ENCODE measurements around the gene QRFP.

QRFP gene

DNA sequence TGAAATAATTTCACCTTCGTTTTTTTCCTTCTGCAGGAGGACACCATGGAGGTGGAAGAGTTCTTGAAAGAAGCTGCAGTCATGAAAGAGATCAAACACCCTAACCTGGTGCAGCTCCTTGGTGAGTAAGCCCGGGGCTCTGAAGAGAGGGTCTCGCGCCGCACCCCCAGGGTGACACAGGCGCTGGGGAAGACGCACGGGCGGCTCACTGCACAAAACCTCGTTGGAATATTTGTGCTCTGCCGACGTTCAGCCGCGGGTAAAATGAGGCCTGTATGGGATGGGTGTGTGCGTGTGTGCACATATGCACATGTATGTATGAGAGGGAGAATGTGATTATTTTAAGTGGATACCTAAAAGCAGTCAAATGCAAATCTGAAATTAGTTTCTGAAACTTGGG, 24.5 kb downstream of the QRFP start:
- DNase-seq (ENCODE audit: low read depth in 2 of 3, low spot score in 2 of 3), result no peak

DNA sequence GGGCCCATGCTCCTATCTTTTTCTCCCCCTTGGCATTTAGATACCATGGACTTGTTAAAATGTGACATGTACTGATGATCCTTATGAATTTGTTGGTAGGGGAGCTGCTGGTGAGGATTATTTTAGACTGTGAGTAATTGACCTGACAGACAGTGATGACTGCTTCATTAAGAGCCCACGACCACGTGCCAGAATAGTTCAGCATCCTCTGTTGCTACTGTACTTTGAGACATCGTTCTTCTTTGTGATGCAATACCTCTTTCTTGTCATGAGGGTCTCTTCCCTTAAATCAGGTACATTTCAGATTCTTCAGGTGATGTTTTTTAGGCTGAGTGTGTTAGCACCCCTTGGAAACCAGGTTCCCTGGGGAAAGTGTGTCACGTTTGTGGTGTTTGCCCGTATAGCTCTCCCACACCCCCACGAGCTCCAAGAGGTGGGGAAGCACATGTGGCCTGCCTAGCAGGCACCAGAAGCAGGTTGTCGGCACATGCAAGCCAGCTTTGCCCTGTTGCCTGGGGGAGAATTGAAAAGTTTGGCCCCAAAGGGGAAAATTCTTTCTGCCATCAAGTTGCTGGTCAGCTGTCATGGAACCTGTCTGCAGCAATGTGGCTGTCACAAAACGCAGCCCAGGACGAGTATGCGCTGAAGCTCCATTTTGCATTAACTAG, 25.1 kb downstream of the QRFP start:
- DNase-seq (ENCODE audit: low read depth in 2 of 3, low spot score in 2 of 3), result no peak

DNA sequence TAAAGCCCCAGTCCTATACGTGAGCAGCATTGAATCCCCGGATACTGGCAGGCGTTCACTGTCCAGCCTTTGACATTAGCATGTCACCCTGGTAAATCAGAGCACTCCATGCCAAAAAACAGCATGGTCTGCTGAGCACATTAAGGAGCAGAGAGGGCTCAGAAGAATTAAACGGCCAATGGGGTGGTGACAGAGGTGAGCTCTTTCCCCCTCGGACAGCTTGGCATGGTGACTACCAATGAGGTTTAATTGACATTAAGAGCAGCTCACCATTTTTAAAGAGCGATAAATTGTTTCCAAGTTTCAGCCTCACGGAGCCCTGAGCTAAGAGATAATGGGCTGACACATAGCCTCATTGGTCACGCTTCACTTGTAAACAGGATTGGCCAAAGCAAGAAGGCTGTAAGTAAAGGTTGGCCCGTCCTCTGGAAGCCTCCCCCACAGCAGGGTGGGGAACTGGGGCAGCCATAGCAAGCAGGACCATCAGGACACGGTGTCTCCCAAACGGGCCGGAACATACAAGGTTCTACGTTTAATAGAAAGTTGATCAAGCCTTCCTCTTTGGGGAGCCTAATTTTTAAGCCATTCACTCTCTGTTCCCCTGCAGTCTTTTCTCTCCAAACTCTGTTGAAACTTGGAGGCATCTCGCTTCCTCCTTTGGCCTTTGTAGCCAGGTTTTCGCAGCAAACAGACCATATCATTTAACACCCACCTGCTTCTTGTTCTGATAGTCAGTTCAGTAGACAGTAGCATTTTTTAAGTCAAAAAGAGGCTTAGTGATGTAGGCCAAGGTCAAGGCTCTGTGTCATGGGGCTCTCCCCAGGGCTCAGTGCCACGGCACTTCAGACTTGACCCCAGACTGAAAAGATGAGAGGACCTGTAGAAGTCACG, 25.9 kb downstream of the QRFP start:
- no peak for DNase-seq (ENCODE audit: low read depth in 2 of 3, low spot score in 2 of 3)

DNA sequence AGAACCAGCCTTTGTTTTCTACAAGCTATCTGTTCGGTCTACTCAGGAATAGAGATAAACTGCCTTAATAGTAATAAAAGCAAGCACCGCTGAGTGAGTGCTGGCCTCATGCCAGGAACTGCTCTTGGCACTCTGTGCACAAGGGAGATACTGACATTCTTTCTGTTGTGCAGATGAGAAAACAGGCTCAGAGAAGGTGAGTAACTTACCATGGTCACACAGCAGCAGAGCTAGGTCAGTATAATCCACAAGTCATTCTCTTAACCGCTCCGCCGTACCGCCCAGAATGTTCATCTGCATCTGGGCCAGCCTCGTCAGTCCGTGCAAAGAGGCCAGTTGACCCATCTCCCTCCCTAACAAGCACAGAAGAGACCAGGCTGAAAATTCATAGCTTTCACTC, 27.4 kb downstream of the QRFP start:
- DNase-seq (ENCODE audit: low read depth in 2 of 3, low spot score in 2 of 3), result no peak

DNA sequence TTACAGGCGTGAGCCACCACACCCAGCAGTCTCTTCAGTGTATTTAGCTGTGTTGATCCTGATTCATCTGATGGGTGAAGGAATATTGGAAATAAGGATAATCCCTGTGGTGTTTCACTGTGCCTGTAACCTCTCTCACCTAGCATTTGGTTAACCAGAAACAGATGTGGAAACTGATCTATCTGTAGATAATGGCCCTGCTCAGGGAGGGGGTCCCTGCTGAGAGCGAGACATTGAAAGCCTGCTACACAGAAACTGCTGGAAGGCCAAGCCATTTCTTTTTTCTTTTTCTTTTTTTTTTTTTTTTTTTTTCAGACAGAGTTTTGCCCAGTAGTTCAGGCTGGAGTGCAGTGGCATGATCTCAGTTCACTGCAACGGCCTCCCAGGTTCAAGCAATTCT, 28.4 kb downstream of the QRFP start:
- DNase-seq (ENCODE audit: low read depth in 2 of 3, low spot score in 2 of 3), result no peak

DNA sequence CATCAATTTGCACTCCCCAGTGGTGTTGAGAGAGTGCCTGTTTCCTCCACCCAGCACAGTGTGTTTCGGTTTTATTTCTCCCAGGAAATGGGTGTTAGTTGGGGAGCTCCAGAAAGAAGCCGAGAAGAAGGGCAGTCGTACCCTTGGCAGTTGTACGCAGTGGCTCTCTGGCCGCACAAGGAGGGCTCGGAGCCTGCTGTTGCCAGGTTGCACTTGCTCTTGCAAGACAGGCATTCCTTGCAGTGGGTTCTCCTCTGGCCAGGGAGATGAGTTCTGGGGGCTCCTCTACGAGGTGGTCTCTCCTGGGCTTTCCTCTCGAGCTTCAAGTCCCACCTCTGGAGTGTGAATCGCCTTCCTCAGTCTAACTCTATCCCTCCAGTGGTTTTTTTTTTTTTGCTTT, 29.1 kb downstream of the QRFP start:
- no peak for DNase-seq (ENCODE audit: low read depth in 2 of 3, low spot score in 2 of 3)

DNA sequence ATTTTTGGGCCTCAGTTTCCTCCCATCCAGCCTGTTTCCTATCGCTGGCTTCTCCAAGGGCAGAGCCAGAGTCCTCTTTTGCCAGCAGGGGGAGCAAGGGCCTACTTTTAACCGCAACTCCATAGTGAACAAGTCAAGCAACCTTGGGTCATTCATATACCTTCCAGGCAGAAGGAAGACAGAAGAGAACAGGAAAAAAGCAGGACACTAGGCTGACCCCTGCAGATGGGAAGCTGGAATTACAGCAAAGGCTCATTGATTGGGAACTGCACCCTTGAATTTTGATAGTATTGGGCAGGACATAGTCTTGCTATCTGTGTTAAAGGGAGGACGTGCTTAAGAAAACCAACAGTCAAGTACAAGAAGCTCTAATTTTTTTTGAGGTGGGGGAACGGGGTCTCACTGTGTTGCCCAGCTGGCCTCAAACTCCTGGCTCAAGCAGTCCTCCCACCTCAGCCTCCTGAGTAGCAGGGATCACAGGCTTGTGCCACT, 30.1 kb downstream of the QRFP start:
- DNase-seq (ENCODE audit: low read depth in 2 of 3, low spot score in 2 of 3), result peak in 1 of 3 experiments; percentile 11

DNA sequence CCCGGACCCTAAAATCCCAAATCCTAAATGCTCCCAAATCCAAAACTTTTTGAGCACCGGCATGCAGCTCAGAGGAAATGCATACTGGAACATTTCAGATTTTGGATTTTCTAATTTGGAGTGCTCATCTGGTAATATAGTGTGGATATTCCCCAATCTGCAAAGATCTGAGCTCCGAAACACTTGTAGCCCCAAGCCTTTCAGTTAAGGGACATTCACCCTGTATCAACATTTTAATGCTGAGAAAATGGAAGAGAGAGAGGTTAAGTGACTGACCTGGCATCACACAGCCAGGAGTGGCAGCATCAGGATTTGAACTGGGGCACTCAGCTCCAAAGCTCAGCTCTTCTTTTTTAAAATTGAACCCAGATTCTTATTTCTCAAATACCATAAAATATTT, 30.7 kb downstream of the QRFP start:
- no peak for DNase-seq (ENCODE audit: low read depth in 2 of 3, low spot score in 2 of 3)

DNA sequence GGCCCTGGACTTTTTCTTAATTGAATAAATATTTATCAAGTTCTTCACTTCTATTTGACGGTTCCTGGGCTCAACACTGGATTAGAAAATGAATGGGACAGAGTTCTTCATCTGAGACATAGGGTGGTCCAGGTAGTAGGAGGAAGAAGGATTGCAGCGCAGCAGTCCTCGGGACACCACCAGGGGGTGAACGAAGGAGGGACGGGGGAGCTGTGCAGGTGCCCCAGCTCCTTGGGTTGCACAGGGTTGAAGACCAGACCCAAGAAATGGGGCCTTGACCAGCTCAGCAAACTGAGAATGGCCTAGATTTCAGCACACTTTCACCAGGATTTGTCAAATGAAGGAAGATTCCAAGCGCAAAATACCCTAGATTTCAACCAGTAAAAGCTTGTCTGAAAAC, 32.1 kb downstream of the QRFP start:
- DNase-seq (ENCODE audit: low read depth in 2 of 3, low spot score in 2 of 3), result no peak

DNA sequence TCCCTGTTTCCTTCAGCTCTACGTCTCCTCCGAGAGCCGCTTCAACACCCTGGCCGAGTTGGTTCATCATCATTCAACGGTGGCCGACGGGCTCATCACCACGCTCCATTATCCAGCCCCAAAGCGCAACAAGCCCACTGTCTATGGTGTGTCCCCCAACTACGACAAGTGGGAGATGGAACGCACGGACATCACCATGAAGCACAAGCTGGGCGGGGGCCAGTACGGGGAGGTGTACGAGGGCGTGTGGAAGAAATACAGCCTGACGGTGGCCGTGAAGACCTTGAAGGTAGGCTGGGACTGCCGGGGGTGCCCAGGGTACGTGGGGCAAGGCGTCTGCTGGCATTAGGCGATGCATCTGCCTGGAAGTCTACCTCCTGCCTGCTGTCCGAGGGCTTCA, 33.9 kb downstream of the QRFP start:
- DNase-seq (ENCODE audit: low read depth in 2 of 3, low spot score in 2 of 3), result no peak

DNA sequence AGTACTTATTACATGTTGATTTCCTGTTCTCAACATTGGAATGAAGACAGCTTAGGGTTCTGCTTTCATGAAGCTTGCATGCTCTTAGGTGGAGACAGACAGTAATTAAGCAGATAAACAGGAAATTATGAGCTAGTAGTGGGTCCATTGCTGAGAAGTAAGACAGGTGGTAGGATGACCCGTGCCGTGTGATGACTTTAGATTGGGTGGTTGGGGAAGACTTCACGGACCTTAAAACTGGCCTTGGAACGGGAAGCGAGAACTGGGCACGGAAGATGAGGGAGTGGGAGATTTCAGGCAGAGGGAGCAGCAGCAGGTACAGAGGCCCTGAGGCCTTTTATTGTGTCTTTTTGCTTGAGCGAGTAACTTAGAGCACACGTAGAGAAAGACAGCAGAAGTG, 34.4 kb downstream of the QRFP start:
- DNase-seq (ENCODE audit: low read depth in 2 of 3, low spot score in 2 of 3), result no peak

DNA sequence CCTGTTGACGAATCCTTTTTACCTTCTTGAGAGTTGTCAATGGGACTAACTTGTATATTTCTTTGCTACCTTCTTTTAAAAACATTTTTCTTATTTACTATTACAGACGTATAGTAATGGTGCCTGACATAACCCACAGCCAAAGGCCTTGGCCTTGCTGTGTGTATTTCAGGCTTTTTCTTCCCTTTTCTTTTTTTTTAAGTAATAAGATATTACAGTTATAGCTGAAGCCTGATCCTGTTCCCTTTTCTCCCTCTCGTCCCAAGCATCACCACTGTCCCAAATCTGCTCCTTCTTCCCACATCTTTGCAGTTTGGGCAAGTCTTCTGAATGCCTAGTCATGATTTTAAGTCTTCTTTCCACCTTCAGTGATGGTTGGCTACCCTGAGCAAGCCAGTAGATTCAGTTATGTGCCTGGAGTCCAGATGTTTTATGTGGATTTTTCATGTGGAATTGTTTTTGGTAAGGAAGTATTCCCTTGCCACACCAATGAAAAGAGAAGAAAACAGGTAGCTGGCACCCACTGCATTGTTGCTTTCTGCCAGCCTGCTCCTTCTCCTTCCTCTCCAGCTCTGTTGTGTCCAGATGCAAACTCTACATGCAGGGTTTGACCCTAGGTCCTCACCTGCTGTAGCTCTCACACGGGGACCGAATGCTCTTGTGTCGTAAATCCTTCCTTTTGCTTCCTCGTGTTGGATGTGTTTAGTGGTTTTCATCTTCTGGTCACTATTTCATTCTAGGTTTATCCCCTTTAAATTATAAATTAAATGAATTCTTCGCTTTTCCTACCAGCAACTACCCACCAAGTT, 35.0 kb downstream of the QRFP start:
- no peak for DNase-seq (ENCODE audit: low read depth in 2 of 3, low spot score in 2 of 3)

DNA sequence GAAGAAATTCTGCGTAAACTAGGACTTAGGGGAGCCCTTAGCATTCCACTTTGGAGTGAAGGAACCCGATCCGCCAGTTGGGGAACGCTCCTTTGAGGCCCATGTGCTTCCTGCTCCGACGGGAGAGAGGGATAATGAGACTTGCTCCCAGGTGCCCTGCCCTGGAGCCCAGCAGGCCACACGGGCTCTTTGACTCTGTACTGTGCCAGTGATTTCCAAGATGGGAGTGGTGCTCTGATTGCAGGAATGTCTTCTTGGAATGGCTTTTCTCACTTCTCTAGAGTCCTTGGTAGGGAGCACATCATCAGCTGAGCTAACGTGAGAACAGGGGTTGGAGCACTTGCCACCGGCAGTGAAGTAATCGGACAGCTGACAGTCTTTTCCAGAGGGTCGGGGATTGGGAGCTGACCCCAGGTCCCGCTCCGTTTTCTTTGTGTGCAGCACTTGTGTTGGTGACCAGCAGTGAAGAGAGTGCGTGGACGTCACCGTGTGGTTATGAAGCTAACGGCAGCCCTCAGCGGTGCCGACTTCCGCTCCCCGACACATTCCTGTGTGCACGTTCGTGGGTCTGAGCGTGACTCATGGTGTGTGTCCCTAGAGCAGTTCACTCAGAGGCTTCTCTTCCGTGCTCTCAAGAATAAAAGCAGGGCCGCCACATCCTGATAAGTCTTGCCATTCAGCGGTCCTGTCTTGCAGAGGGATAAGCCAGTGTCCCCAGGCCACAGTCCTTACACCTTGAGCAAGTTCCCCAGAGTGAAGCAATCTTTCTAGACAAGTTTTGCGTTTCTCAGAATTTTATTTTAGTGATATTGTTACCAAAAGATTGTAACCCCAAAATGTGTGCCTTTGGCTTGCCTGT, 35.9 kb downstream of the QRFP start:
- DNase-seq (ENCODE audit: low read depth in 2 of 3, low spot score in 2 of 3), result no peak

DNA sequence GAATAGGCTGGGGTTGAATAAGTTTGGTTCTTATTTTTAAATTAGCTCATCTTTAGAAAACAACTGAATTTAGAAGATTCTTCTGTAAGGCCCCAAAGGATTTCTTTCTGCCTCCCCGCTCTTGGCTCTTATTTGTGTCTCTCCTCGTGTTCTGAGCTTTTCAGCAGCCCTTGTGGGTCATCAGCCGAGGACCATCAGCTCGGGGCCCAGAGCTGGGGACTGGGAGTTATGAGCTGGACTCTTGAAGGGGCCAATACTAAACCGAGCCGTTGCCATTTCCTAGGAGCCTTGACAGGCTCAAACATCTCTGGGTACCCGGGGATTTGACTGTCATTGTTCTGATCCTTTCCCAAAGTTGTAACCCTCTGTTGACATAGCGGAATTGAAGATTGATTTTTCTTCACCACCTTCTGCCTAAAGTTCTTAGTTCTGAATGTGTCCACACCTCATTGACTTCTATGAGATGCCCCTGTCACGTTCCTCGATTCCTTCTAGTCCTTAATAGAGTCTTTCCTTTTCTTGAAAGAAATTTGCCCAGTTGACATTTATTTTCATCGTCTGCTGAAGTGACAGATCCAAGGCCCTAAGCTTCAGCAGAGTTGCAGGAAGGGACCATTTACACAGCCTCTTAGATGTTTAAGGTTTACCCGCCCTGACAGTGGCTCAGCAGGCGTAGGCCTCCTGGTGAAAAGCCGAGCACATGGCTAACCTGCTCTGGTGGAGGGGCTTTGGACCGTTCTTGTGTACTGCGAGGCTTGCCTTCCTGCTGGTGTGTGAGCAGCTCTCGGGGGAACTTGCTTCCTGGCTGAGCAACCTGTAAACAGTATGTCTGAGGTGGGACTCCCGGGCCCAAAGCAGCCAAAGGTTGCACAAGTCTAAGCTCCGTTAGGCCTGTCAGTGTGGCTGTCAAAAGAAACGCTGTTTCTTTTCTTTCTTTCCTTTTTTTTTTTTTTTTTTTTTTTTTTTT, 37.6 kb downstream of the QRFP start:
- no peak for DNase-seq (ENCODE audit: low read depth in 2 of 3, low spot score in 2 of 3)

DNA sequence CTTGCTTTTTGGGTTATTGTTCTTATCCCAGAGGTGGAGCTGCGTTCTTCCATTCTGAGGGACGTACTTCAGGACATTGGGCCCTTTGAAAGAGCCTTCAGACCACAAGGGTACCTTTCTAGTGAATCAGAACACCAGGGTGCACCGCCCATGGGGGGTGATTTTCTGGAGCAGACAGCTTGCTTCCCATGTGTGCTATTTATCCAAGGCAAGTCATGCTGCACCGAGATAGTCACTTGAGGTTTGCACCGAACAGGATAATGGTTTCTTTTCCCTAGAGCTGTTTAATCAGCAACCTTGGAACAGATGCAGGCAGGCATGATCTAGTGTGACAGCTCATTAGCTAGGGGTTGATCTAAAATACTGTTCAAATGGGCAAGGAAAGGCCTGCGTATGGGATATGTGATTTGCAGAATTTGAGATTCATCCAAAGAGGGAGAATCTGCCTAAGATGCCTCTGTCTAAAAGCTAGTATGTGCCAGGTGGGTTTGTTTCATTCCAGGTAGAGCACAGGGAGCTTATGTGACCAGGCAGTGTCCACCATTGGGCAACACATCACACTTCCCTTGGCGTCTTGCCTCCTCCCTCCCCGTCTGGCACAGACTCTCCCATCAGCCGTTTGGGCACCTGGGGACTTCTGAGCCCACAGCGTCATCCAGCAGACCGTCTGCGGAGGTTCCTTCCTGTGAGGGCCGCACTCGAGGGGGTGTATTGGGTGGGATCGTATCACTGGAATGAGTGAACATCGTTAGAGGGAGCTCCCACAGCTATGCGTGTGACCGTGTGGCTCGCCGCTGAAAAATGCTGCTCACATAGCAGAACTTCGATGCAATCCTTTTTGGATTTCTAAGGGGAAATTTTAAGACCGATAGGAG, 38.5 kb downstream of the QRFP start:
- DNase-seq (ENCODE audit: low read depth in 2 of 3, low spot score in 2 of 3), result no peak

DNA sequence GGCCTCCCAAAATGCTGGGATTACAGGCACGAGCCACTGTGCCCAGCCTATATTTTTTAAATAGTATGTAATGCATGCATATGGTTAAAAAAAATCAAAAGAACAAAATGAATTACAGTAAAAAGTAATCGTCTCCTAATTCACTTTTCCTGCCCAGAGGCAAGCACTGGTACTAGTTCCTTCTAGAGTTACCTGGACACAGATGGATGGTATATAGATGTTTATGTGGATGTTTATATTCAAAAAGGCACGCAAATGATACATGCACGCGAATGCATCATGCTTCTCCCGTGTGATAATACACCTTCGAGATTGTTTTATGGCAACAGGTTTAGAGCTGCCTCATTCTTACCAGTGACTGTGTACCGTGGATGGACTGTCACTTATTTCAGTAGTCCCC, 40.1 kb downstream of the QRFP start:
- DNase-seq (ENCODE audit: low read depth in 2 of 3, low spot score in 2 of 3), result no peak

DNA sequence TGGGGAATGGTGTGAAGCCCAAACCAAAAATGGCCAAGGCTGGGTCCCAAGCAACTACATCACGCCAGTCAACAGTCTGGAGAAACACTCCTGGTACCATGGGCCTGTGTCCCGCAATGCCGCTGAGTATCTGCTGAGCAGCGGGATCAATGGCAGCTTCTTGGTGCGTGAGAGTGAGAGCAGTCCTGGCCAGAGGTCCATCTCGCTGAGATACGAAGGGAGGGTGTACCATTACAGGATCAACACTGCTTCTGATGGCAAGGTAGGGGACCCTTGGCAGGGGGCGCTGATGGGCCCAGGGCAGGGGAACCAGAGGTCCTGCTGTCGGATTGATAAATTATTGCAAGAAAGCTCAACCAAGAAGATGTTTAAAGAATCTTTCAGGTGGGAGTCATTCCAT, 41.8 kb downstream of the QRFP start:
- no peak for DNase-seq (ENCODE audit: low read depth in 2 of 3, low spot score in 2 of 3)

DNA sequence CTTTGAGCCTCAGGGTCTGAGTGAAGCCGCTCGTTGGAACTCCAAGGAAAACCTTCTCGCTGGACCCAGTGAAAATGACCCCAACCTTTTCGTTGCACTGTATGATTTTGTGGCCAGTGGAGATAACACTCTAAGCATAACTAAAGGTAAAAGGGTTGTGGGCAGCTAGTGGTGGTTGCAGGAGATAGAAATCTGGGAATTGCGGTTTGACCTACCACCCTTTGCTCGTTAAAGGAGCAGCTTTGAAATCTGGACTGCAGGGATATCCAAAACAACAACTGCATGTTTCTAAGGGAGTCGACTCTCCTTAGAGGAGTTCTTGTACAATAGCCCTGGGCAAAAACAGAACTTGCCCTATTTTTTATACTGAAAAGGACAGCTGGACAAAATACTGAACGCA, 42.5 kb downstream of the QRFP start:
- no peak for DNase-seq (ENCODE audit: low read depth in 2 of 3, low spot score in 2 of 3)

DNA sequence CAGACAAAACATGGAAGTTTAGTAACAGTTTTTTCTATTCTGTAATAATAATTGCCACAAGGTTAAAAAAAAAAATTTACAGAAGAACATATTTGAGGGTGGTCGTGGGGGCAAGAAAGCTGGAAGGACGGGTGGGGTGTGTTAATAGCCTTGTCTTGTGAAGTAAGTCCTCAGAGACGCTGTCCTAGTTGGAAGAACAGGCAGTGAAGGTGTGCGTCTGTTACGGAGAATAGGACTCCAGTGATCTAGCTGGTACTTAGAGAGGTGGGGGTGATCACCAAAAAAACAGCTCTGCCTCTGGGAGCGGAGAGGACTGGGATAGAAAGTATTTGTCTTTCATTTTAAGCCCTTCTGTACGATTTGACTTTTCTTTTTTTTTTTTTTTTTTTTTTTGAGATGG, 43.8 kb downstream of the QRFP start:
- DNase-seq (ENCODE audit: low read depth in 2 of 3, low spot score in 2 of 3), result no peak
